GM12865 (cell line): Measurements from ENCODE around the gene BAHCC1.

ENCODE experiments used
- DNase-seq: peaks from one replicate; pipeline ENCODE4 v3.0.0; 2010; ENCODE audit warnings: low read depth
- H3K4me3 ChIP-seq: 2 replicates; pipeline ENCODE4 v1.5.1; 2011; ENCODE audit warnings: mild to moderate bottlenecking, low read depth, low read length, control low read depth
- CTCF ChIP-seq: IDR thresholded peaks from 2 replicates; pipeline ENCODE4 v1.5.1; 2011; ENCODE audit warnings: low read length, control low read depth, low read depth, inconsistent platforms; ENCODE audit not compliant: insufficient read depth; ENCODE audit errors: missing control alignments

The BAHCC1 gene

DNA sequence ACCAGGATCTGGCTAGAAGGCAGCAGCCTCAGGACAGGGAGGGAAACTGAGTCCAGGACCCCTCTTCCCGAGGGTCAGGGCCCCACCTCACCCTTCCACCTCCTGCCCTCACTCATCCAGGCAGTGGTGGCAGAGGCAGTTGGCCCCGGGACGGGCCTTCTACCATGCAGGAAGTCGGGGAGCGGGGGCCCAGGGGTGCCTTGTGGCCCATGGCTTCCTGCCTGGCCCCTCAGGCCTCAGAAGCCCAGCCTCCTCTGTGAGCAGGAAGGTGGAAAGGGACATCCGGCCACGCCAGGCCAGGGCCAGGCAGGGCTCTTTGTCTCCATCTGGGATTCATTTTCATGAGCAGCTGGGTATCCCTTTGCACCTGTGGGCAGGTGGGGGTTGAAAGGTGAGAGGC, 58.5 kb downstream of the BAHCC1 start:
- H3K4me3 ChIP-seq: no peak overlapping the region
- TF ChIP-seq CTCF: no peak
- DNase-seq: peak; percentile 35

GRCh38 chr17:81454473-81454872, 59.2 kb downstream of the BAHCC1 start:
- H3K4me3 ChIP-seq: no peak overlapping the region
- TF ChIP-seq CTCF: no peak
- no peak for DNase-seq

GRCh38 chr17:81455387-81455786, 60.1 kb downstream of the BAHCC1 start:
- no peak overlapping the region for H3K4me3 ChIP-seq
- DNase-seq: no peak
- no peak for TF ChIP-seq CTCF

DNA sequence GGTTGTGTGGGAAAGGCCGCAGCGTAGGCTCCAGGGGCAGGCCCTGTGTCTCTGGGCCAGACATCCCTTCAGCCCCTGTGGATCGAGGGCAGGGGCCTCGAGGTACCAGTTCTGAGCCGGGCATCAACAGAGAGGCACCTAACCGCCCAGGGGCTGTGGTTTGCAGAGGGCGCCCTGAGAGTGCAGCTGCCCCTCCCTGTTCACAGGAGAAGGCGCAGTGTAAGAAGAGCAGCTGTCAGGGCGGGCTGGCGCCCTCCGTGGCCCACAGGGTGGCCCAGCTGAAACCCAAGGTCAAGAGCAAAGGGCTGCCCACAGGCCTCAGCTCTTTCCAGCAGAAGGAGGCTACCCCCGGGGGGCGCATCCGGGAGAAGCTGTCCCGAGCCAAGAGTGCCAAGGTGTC, 60.8 kb downstream of the BAHCC1 start:
- TF ChIP-seq CTCF: no peak
- no peak overlapping the region for H3K4me3 ChIP-seq
- DNase-seq: no peak

GRCh38 chr17:81456798-81457197, 61.5 kb downstream of the BAHCC1 start:
- H3K4me3 ChIP-seq: no peak overlapping the region
- no peak for TF ChIP-seq CTCF
- DNase-seq: no peak

GRCh38 chr17:81457401-81457800, 62.1 kb downstream of the BAHCC1 start:
- no peak overlapping the region for H3K4me3 ChIP-seq
- no peak for DNase-seq
- TF ChIP-seq CTCF: no peak

- no peak for DNase-seq
- no peak overlapping the region for H3K4me3 ChIP-seq
- TF ChIP-seq CTCF: no peak
Observed at GRCh38 chr17:81457917-81458555, 62.8 kb downstream of the BAHCC1 start.
